NT2/D1 (cell line): Measurements from ENCODE around the gene FADS2.

Experiments used
- DNase-seq: peaks from one replicate; pipeline ENCODE4 v3.0.0-alpha.2; 2011; ENCODE audit warnings: low read depth, low spot score
- H3K27me3 ChIP-seq: 2 replicates; pipeline ENCODE4 v1.6.0; 2011; ENCODE audit warnings: mild to moderate bottlenecking; ENCODE audit not compliant: insufficient read length, insufficient read depth
- H3K36me3 ChIP-seq: 2 replicates; pipeline ENCODE4 v1.6.1; 2011; ENCODE audit warnings: mild to moderate bottlenecking, low read length, mixed read lengths; ENCODE audit not compliant: insufficient read depth, insufficient read length
- H3K4me1 ChIP-seq: 2 replicates; pipeline ENCODE4 v1.5.1; 2011; ENCODE audit not compliant: insufficient read depth, insufficient read length
- H3K4me3 ChIP-seq: 2 replicates; pipeline ENCODE4 v1.5.1; 2011; ENCODE audit warnings: low read depth; ENCODE audit not compliant: insufficient read length
- H3K9ac ChIP-seq: 2 replicates; pipeline ENCODE4 v1.6.0; 2011; ENCODE audit warnings: low read depth; ENCODE audit not compliant: insufficient read length
- H3K9me3 ChIP-seq: 2 replicates; pipeline ENCODE4 v1.5.1; 2011; ENCODE audit warnings: mild to moderate bottlenecking, low read length; ENCODE audit not compliant: insufficient read depth
- SUZ12 ChIP-seq: IDR thresholded peaks from 2 replicates; pipeline ENCODE4 v1.6.1; 2011; ENCODE audit not compliant: insufficient read length, insufficient read depth; ENCODE audit errors: extremely low read depth
- YY1 ChIP-seq: IDR thresholded peaks from 2 replicates; pipeline ENCODE4 v1.6.1; 2011; ENCODE audit not compliant: insufficient read length, insufficient read depth
- ZNF274 ChIP-seq: IDR thresholded peaks from 2 replicates; pipeline ENCODE4 v1.6.1; 2011; ENCODE audit warnings: mild to moderate bottlenecking, low read depth, low read length

The FADS2 gene

GRCh38 chr11:61841636-61842527 lies 13.8 kb downstream of the FADS2 start:
- H3K27me3 ChIP-seq: no peaks in the 10 kb centered on the region
- no peak overlapping the region for H3K4me3 ChIP-seq
- H3K4me1 ChIP-seq: peaks cover 5% of the 10 kb centered on the region
- peaks cover 77% of the 10 kb centered on the region for H3K36me3 ChIP-seq
- TF ChIP-seq YY1: no peak
- no peak for TF ChIP-seq ZNF274
- TF ChIP-seq SUZ12: no peak
- no peak for DNase-seq
- no peak overlapping the region for H3K9ac ChIP-seq
- H3K9me3 ChIP-seq: no peaks in the 10 kb centered on the region

GRCh38 chr11:61842528-61842820 lies 14.4 kb downstream of the FADS2 start:
- no peak for TF ChIP-seq SUZ12
- no peak for TF ChIP-seq ZNF274
- no peak for TF ChIP-seq YY1
- no peak for DNase-seq
- Histone ChIP-seq H3K9me3 (no peaks in the 10 kb centered on the region), H3K4me3 (no peak overlapping the region), H3K36me3 (peaks cover 78% of the 10 kb centered on the region), H3K27me3 (no peaks in the 10 kb centered on the region), H3K9ac (no peak overlapping the region), H3K4me1 (peaks cover 2% of the 10 kb centered on the region)

GRCh38 chr11:61844909-61845565 lies 16.9 kb downstream of the FADS2 start:
- Histone ChIP-seq H3K4me1 (no peaks in the 10 kb centered on the region), H3K4me3 (no peak overlapping the region), H3K9me3 (no peaks in the 10 kb centered on the region), H3K27me3 (no peaks in the 10 kb centered on the region), H3K9ac (no peak overlapping the region), H3K36me3 (peaks cover 79% of the 10 kb centered on the region)
- DNase-seq: no peak
- TF ChIP-seq ZNF274 (no peak), SUZ12 (no peak), YY1 (no peak)

- H3K9me3 ChIP-seq: no peaks in the 10 kb centered on the region
- TF ChIP-seq SUZ12 (no peak), YY1 (no peak), ZNF274 (no peak)
- H3K27me3 ChIP-seq: no peaks in the 10 kb centered on the region
- H3K4me3 ChIP-seq: no peak overlapping the region
- H3K36me3 ChIP-seq: peaks cover 79% of the 10 kb centered on the region
- H3K4me1 ChIP-seq: no peaks in the 10 kb centered on the region
- no peak overlapping the region for H3K9ac ChIP-seq
- DNase-seq: no peak
Measured at GRCh38 chr11:61846362-61847020, 18.4 kb downstream of the FADS2 start.

GRCh38 chr11:61847914-61848581 lies 19.9 kb downstream of the FADS2 start:
- H3K9me3 ChIP-seq: no peaks in the 10 kb centered on the region
- no peak for DNase-seq
- peaks cover 71% of the 10 kb centered on the region for H3K36me3 ChIP-seq
- TF ChIP-seq YY1 (no peak), SUZ12 (no peak), ZNF274 (no peak)
- no peak overlapping the region for H3K4me3 ChIP-seq
- H3K9ac ChIP-seq: no peak overlapping the region
- no peaks in the 10 kb centered on the region for H3K4me1 ChIP-seq
- H3K27me3 ChIP-seq: no peaks in the 10 kb centered on the region

- DNase-seq: no peak
- peaks cover 70% of the 10 kb centered on the region for H3K36me3 ChIP-seq
- no peak overlapping the region for H3K9ac ChIP-seq
- H3K9me3 ChIP-seq: no peaks in the 10 kb centered on the region
- TF ChIP-seq ZNF274: no peak
- TF ChIP-seq SUZ12: no peak
- no peak for TF ChIP-seq YY1
- no peak overlapping the region for H3K4me3 ChIP-seq
- H3K27me3 ChIP-seq: no peaks in the 10 kb centered on the region
- peaks cover 2% of the 10 kb centered on the region for H3K4me1 ChIP-seq
Measured at GRCh38 chr11:61848631-61849030, 20.5 kb downstream of the FADS2 start.

- H3K9ac ChIP-seq: no peak overlapping the region
- no peaks in the 10 kb centered on the region for H3K9me3 ChIP-seq
- no peaks in the 10 kb centered on the region for H3K27me3 ChIP-seq
- peaks cover 10% of the 10 kb centered on the region for H3K4me1 ChIP-seq
- no peak for TF ChIP-seq SUZ12
- no peak for TF ChIP-seq ZNF274
- TF ChIP-seq YY1: no peak
- no peak overlapping the region for H3K4me3 ChIP-seq
- H3K36me3 ChIP-seq: peaks cover 81% of the 10 kb centered on the region
- no peak for DNase-seq
Measured at GRCh38 chr11:61850687-61851086, 22.6 kb downstream of the FADS2 start.
